Measurements from ENCODE around the gene ZNF605. TPM values are rescaled to one million over a fixed set of nuclear protein-coding genes. Genes with fewer than 3 reads are reported as not detected.

Gene ZNF605
- total and polyA plus RNA-seq, 2 of the 8 experiments (the other 6 are each of a cell fraction or from before 2014, with no cell fraction given) = 3.6 to 20.3 TPM

Small RNA genes within 50 kb of the gene (small RNA-seq; reads per million reads assigned to genes)
- not detected for gene RNU4ATAC12P (ENCODE audit: insufficient read depth)

Other genes with a start within 250 kb of the ZNF605 start
- 84.0 and 92.7 TPM in 2 replicates for gene PGAM5, start 245.5 kb downstream of the ZNF605 start, total RNA-seq (2021; fragmentation: NEBNext Ultra II Directional; extraction: Animal tissue kit (Norgen Biotek cat#: 25700))
- gene PGAM5, start 245.5 kb downstream of the ZNF605 start, polyA plus RNA-seq (2011; rRNA removed) = 66.4 and 78.7 TPM in 2 replicates
- gene ANKLE2, start 194.5 kb downstream of the ZNF605 start, total RNA-seq (2021; fragmentation: NEBNext Ultra II Directional; extraction: Animal tissue kit (Norgen Biotek cat#: 25700)) = 58.2 and 64.9 TPM in 2 replicates
- 41.0 and 56.0 TPM in 2 replicates for gene ANKLE2, start 194.5 kb downstream of the ZNF605 start, polyA plus RNA-seq (2011; rRNA removed)
- 33.1 and 33.4 TPM in 2 replicates for gene GOLGA3, start 127.4 kb downstream of the ZNF605 start, total RNA-seq (2021; fragmentation: NEBNext Ultra II Directional; extraction: Animal tissue kit (Norgen Biotek cat#: 25700))
- 6.4 and 8.4 TPM in 2 replicates for gene GOLGA3, start 127.4 kb downstream of the ZNF605 start, polyA plus RNA-seq (2011; rRNA removed)
- 44.6 and 45.2 TPM in 2 replicates for gene CHFR, start 68.7 kb downstream of the ZNF605 start, total RNA-seq (2021; fragmentation: NEBNext Ultra II Directional; extraction: Animal tissue kit (Norgen Biotek cat#: 25700))
- gene CHFR, start 68.7 kb downstream of the ZNF605 start, polyA plus RNA-seq (2011; rRNA removed) = 31.4 and 58.8 TPM in 2 replicates
- 7.6 and 8.4 TPM in 2 replicates for gene ZNF26, start 30.1 kb upstream of the ZNF605 start, total RNA-seq (2021; fragmentation: NEBNext Ultra II Directional; extraction: Animal tissue kit (Norgen Biotek cat#: 25700))
- 5.8 and 9.0 TPM in 2 replicates for gene ZNF26, start 30.1 kb upstream of the ZNF605 start, polyA plus RNA-seq (2011; rRNA removed)
- gene ZNF84, start 81.2 kb upstream of the ZNF605 start, total RNA-seq (2021; fragmentation: NEBNext Ultra II Directional; extraction: Animal tissue kit (Norgen Biotek cat#: 25700)) = 33.5 and 34.0 TPM in 2 replicates
- 5.6 and 8.9 TPM in 2 replicates for gene ZNF84, start 81.2 kb upstream of the ZNF605 start, polyA plus RNA-seq (2011; rRNA removed)
- gene ZNF140, start 124.6 kb upstream of the ZNF605 start, total RNA-seq (2021; fragmentation: NEBNext Ultra II Directional; extraction: Animal tissue kit (Norgen Biotek cat#: 25700)) = 13.8 and 14.3 TPM in 2 replicates
- gene ZNF140, start 124.6 kb upstream of the ZNF605 start, polyA plus RNA-seq (2011; rRNA removed) = 5.2 and 7.5 TPM in 2 replicates
- 3.1 TPM in 2 replicates for gene ZNF891, start 174.0 kb upstream of the ZNF605 start, total RNA-seq (2021; fragmentation: NEBNext Ultra II Directional; extraction: Animal tissue kit (Norgen Biotek cat#: 25700))
- 1.3 TPM in 2 replicates for gene ZNF891, start 174.0 kb upstream of the ZNF605 start, polyA plus RNA-seq (2011; rRNA removed)
- gene ZNF10, start 174.3 kb upstream of the ZNF605 start, total RNA-seq (2021; fragmentation: NEBNext Ultra II Directional; extraction: Animal tissue kit (Norgen Biotek cat#: 25700)) = 11.9 and 13.7 TPM in 2 replicates
- gene ZNF10, start 174.3 kb upstream of the ZNF605 start, polyA plus RNA-seq (2011; rRNA removed) = 5.2 and 6.5 TPM in 2 replicates
- 22.3 and 23.5 TPM in 2 replicates for gene ZNF268, start 225.2 kb upstream of the ZNF605 start, total RNA-seq (2021; fragmentation: NEBNext Ultra II Directional; extraction: Animal tissue kit (Norgen Biotek cat#: 25700))
- gene ZNF268, start 225.2 kb upstream of the ZNF605 start, polyA plus RNA-seq (2011; rRNA removed) = 6.3 and 7.7 TPM in 2 replicates